ENCODE data around the gene LTF.
"Not testable (repeated sequence)": the region's sequence is repeated elsewhere in the genome, so short reads cannot be mapped to it uniquely, and the experiment has no call there.

LTF gene

GRCh38 chr3:46413951-46414350, 50.8 kb downstream of the LTF start:
- Mint-ChIP-seq H3K4me1 (ENCODE audit: low read depth) (peaks cover 6% of the 10 kb centered on the region), H3K9me3 (no peaks in the 10 kb centered on the region), H3K27me3 (ENCODE audit: low read depth) (peaks cover 10% of the 10 kb centered on the region), H3K27ac (no peak overlapping the region), H3K4me3 (no peak overlapping the region), H3K36me3 (ENCODE audit: low read depth) (no peaks in the 10 kb centered on the region)
- no peak for DNase-seq (ENCODE audit: low spot score)

- Mint-ChIP-seq H3K4me3 (no peak overlapping the region), H3K27ac (no peak overlapping the region), H3K4me1 (ENCODE audit: low read depth) (peaks cover 16% of the 10 kb centered on the region), H3K36me3 (ENCODE audit: low read depth) (no peaks in the 10 kb centered on the region), H3K9me3 (no peaks in the 10 kb centered on the region), H3K27me3 (ENCODE audit: low read depth) (peaks cover 10% of the 10 kb centered on the region)
- DNase-seq (ENCODE audit: low spot score) = no peak
Observed at GRCh38 chr3:46412786-46413298, 51.9 kb downstream of the LTF start.

GRCh38 chr3:46411271-46411670, 53.4 kb downstream of the LTF start:
- Mint-ChIP-seq H3K27ac (no peak overlapping the region), H3K9me3 (no peaks in the 10 kb centered on the region), H3K4me1 (ENCODE audit: low read depth) (peaks cover 25% of the 10 kb centered on the region), H3K27me3 (ENCODE audit: low read depth) (peaks cover 10% of the 10 kb centered on the region), H3K36me3 (ENCODE audit: low read depth) (peaks cover 1% of the 10 kb centered on the region), H3K4me3 (no peak overlapping the region)
- no peak for DNase-seq (ENCODE audit: low spot score)

DNA sequence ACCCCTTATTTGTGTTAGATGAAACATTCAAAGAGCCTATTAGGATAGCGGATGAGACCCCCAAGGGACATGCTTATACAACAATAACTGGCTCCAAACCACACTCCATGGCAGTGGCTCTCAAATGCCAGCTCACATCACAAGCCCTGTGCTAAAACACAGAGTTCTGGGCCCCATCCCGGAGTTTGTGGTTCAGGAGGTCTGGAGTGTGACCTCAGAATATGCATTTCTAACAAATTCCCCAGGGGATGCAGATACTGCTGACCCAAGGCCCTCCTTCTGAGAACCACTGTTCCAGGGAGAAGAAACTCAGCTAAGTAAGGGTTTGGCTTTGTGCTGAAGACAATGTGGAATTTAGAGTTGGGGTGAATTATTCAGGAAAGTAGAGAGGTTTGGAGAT, 54.0 kb downstream of the LTF start:
- no peak overlapping the region for H3K4me3 Mint-ChIP-seq
- DNase-seq (ENCODE audit: low spot score) = no peak
- no peaks in the 10 kb centered on the region for H3K9me3 Mint-ChIP-seq
- peaks cover 8% of the 10 kb centered on the region for H3K27me3 Mint-ChIP-seq (ENCODE audit: low read depth)
- H3K36me3 Mint-ChIP-seq (ENCODE audit: low read depth) = peaks cover 1% of the 10 kb centered on the region
- no peak overlapping the region for H3K27ac Mint-ChIP-seq
- H3K4me1 Mint-ChIP-seq (ENCODE audit: low read depth) = peaks cover 25% of the 10 kb centered on the region

DNA sequence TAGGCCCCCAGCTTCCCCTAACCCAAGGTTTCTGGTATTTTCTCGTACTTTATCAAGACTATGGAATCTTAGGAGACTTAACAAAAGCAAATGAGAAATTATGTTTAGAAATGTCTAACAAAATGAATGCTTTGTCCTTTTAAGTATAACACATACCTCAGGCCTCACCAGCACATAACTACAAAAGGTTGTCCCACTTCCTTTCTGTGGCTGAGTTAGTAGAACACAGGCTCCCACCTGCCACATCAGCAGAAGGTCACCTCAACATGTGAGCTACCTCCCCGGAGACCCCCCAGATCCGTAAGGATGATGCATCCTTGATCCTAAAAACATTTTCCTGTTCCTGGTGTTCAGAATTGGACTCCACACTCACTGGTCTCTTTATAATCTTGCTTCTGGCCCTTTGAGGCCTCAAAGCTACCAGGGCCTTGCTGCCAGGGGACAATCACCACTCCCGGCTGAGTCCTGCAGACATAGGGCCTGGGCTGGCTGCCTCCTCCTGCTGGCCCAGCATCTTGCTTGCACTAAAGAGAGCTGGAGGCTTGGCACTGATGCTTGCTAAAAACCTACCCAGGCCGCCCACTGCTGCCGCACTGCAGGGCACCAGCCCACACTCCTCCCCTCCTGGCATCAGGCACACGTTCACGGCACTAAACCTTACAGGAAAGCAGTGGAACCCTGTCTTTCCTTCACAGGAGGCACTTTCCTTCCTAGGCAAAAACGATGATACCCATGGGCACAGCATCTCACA, 54.8 kb downstream of the LTF start:
- no peak overlapping the region for H3K4me3 Mint-ChIP-seq
- H3K36me3 Mint-ChIP-seq (ENCODE audit: low read depth) = peaks cover 1% of the 10 kb centered on the region
- no peaks in the 10 kb centered on the region for H3K9me3 Mint-ChIP-seq
- DNase-seq (ENCODE audit: low spot score) = no peak
- H3K27ac Mint-ChIP-seq = no peak overlapping the region
- H3K4me1 Mint-ChIP-seq (ENCODE audit: low read depth) = peaks cover 25% of the 10 kb centered on the region
- peaks cover 10% of the 10 kb centered on the region for H3K27me3 Mint-ChIP-seq (ENCODE audit: low read depth)

DNA sequence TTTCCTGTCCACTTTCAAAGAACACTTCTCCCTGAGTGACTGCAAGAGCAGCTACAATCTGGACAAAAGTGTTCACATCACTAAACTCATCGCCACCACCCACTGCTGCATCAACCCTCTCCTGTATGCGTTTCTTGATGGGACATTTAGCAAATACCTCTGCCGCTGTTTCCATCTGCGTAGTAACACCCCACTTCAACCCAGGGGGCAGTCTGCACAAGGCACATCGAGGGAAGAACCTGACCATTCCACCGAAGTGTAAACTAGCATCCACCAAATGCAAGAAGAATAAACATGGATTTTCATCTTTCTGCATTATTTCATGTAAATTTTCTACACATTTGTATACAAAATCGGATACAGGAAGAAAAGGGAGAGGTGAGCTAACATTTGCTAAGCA, 55.9 kb downstream of the LTF start:
- no peaks in the 10 kb centered on the region for H3K9me3 Mint-ChIP-seq
- peaks cover 1% of the 10 kb centered on the region for H3K36me3 Mint-ChIP-seq (ENCODE audit: low read depth)
- H3K4me1 Mint-ChIP-seq (ENCODE audit: low read depth) = peaks cover 25% of the 10 kb centered on the region
- H3K27me3 Mint-ChIP-seq (ENCODE audit: low read depth) = peaks cover 12% of the 10 kb centered on the region
- no peak overlapping the region for H3K4me3 Mint-ChIP-seq
- no peak for DNase-seq (ENCODE audit: low spot score)
- H3K27ac Mint-ChIP-seq = no peak overlapping the region

- no peak for DNase-seq (ENCODE audit: low spot score)
- Mint-ChIP-seq H3K4me1 (ENCODE audit: low read depth) (peaks cover 25% of the 10 kb centered on the region), H3K27me3 (ENCODE audit: low read depth) (peaks cover 18% of the 10 kb centered on the region), H3K36me3 (ENCODE audit: low read depth) (peaks cover 1% of the 10 kb centered on the region), H3K4me3 (peak overlapping the region; percentile 85), H3K9me3 (peaks cover 2% of the 10 kb centered on the region), H3K27ac (no peak overlapping the region)
Observed at GRCh38 chr3:46407970-46408369, 56.7 kb downstream of the LTF start.

DNA sequence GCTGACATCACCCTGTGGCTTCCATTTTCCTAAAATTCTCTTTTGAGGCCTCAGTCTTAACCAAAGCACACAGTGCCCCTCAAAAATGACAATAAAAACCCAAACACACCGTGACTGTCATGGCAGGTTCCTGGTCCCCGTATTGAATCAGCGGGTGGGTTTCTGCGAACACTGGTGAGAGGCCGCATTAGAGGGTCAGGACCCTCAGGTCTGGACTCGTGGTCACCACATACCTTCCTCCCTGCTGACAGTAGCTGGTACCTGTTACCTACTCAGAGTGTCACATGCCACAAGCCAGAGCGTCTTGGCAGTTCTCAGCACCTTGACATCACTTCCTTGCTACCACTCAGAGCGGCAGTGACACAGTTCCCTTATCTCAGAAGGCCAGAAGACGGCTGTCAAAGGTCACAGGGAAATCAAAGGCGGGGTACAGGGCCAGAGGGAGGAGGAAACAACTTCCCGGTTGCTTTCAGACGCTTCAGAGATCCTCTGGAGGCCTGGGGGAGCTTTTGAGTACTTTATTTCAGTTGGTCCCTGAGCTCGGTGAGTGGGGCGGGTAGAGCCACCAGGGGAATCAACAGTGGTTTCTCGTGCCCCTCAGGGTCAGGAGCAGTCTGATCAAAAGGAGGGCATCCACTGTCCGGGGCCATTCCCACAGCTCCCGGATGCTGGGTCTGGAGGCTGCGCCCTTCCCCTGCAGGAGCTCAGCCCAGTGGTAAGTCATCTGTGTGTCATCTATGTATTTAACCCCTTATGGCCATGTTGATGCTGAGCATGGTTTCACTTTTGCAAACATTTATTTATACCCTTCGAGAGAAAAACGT, 57.7 kb downstream of the LTF start, which contains the start of the genes CCR5AS and CCRL2:
TSS of gene CCR5AS (minus strand) at position 279 of the 824 bp plus-strand sequence.
TSS of gene CCRL2 (plus strand) at position 472 of the 824 bp plus-strand sequence. CDS start 821 bp downstream, outside the sequence.
- Mint-ChIP-seq H3K9me3 (peaks cover 5% of the 10 kb centered on the region), H3K4me3 (peak within 1 kb of the TSS; percentile 85), H3K4me1 (ENCODE audit: low read depth) (peaks cover 25% of the 10 kb centered on the region), H3K27ac (peak within 1 kb of the TSS; percentile 91), H3K36me3 (ENCODE audit: low read depth) (peaks cover 1% of the 10 kb centered on the region), H3K27me3 (ENCODE audit: low read depth) (peaks cover 19% of the 10 kb centered on the region)
- DNase-seq (ENCODE audit: low spot score) = peak; percentile 25

DNA sequence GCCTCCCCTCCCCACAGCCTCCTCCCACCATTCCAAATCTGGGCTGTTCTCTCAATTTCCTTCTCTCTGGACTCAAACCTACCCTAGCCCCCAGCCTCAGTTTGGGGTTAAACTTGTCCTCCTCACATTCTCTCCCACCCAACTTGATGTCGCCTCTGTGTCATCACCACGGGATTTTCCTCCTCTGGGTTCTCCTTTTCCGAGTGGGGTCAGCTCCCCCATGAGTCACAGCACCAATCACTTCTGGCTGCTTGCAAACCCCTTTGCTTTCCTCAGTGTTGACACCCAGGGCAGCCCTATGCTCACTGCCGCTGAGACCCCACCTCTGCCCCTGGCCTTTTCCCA, 58.3 kb downstream of the LTF start:
- peaks cover 5% of the 10 kb centered on the region for H3K9me3 Mint-ChIP-seq
- H3K4me3 Mint-ChIP-seq = no peak overlapping the region
- peak overlapping the region; percentile 91 for H3K27ac Mint-ChIP-seq
- H3K36me3 Mint-ChIP-seq (ENCODE audit: low read depth) = peaks cover 1% of the 10 kb centered on the region
- DNase-seq (ENCODE audit: low spot score) = no peak
- H3K4me1 Mint-ChIP-seq (ENCODE audit: low read depth) = peaks cover 25% of the 10 kb centered on the region
- H3K27me3 Mint-ChIP-seq (ENCODE audit: low read depth) = peaks cover 20% of the 10 kb centered on the region

- H3K4me1 Mint-ChIP-seq (ENCODE audit: low read depth) = peaks cover 25% of the 10 kb centered on the region
- H3K9me3 Mint-ChIP-seq = peaks cover 5% of the 10 kb centered on the region
- no peak overlapping the region for H3K4me3 Mint-ChIP-seq
- no peak for DNase-seq (ENCODE audit: low spot score)
- H3K27ac Mint-ChIP-seq = no peak overlapping the region
- H3K27me3 Mint-ChIP-seq (ENCODE audit: low read depth) = peaks cover 19% of the 10 kb centered on the region
- H3K36me3 Mint-ChIP-seq (ENCODE audit: low read depth) = peaks cover 1% of the 10 kb centered on the region
Observed at GRCh38 chr3:46405301-46406019, 59.2 kb downstream of the LTF start.

DNA sequence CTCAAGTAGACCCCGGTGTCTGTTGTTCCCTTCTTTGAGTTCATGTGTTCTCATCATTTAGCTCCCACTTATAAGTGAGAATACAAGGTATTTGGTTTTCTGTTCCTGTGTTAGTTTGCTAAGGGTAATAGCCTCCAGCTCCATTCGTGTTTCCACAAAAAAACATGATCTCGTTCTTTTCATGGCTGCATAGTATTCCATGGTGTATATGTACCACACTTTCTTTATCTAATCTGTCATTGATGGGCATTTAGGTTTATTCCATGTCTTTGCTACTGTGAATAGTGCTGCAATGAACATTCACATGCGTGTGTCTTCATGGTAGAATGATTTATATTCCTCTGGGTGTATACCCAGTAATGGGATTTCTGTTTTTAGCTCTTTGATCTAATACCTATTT, 61.8 kb downstream of the LTF start:
- H3K4me3 Mint-ChIP-seq; H3K27ac Mint-ChIP-seq; DNase-seq (ENCODE audit: low spot score); H3K9me3 Mint-ChIP-seq; H3K4me1 Mint-ChIP-seq (ENCODE audit: low read depth); H3K36me3 Mint-ChIP-seq (ENCODE audit: low read depth): not testable (repeated sequence)
- peaks cover 19% of the 10 kb centered on the region for H3K27me3 Mint-ChIP-seq (ENCODE audit: low read depth)

DNA sequence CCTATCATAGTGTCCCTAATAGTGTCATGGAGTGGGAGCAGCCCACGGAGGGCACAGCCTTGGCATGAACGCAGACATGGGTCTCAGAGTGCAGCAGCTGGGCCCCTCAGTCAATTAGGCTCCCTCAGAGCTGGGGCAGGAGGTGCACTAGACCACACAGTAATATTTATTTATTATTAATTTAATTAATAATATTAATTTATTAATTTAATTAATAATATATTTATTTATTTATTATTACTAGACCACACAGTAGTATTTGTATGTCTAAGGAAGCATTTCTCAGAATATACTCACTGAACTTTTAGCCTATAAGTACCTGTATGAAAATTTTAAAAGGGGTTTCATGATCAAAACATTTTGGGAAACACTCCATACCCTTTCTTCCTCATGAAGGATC, 63.1 kb downstream of the LTF start:
- H3K36me3 Mint-ChIP-seq (ENCODE audit: low read depth) = no peaks in the 10 kb centered on the region
- no peak for DNase-seq (ENCODE audit: low spot score)
- H3K27me3 Mint-ChIP-seq (ENCODE audit: low read depth) = peaks cover 19% of the 10 kb centered on the region
- H3K4me1 Mint-ChIP-seq (ENCODE audit: low read depth) = peaks cover 3% of the 10 kb centered on the region
- no peak overlapping the region for H3K4me3 Mint-ChIP-seq
- H3K9me3 Mint-ChIP-seq = peaks cover 5% of the 10 kb centered on the region
- H3K27ac Mint-ChIP-seq = no peak overlapping the region

DNA sequence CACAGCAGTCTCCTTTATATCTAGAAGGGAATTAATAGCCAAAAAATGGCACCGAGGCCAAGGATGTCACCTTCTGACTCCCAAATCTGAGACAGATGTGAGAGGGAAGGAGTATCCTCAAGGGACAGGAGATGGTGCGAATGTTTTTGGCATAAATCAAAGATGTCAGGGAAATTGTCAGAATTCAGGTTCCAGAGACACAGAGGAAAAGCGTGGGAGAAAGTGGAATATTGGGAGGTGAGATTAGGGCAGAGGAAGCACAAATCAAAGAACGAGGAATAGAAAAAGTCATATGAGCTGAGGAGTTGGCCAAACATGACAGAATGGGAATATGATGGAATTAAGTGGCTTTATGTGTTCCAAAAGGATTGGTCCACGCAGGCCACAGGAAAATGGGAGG, 63.9 kb downstream of the LTF start:
- H3K4me3 Mint-ChIP-seq = no peak overlapping the region
- H3K27me3 Mint-ChIP-seq (ENCODE audit: low read depth) = peaks cover 19% of the 10 kb centered on the region

More for the DNA sequence above, 63.9 kb downstream of the LTF start:
- Mint-ChIP-seq H3K4me1 (ENCODE audit: low read depth) (peaks cover 5% of the 10 kb centered on the region), H3K27ac (no peak overlapping the region), H3K36me3 (ENCODE audit: low read depth) (no peaks in the 10 kb centered on the region), H3K9me3 (peaks cover 5% of the 10 kb centered on the region)
- DNase-seq (ENCODE audit: low spot score) = no peak
